Activated T-helper 1 cell treated with anti-CD3 and anti-CD28 coated beads, Interleukin-2, amount 50 U/mL, for 16 hours (primary cell): Measurements from ENCODE around the gene CADPS2.
"Not testable (repeated sequence)": the region's sequence is repeated elsewhere in the genome, so short reads cannot be mapped to it uniquely, and the experiment has no call there.

ENCODE experiments used
- DNase-seq, 2 donors: peaks; one replicate each; pipeline ENCODE4 v3.0.0-alpha.2; 2020; ENCODE audit warnings: low read depth in 1 of 2, low spot score in 1 of 2

CADPS2 gene

GRCh38 chr7:122715183-122715582 is 171.1 kb downstream of the CADPS2 start:
- DNase-seq, result no peak

DNA sequence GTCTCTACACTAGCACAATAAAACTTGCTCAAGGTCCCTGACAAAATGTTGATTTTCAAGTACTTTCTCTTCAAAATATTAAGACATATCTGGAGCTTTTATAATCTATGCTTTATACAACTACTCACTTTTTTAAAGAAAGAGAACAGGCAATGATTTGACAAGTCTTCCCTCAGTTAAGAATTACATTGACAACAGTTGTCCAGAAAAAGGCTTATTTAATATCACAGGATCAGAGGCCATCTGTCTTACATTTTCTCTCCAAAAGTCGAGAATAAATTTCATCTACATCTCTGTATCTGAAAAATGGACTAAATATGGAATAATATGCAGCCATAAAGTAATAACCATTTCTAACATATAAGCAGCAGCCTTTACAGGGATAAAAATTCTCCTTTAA is 175.3 kb downstream of the CADPS2 start:
- DNase-seq, result no peak

DNA sequence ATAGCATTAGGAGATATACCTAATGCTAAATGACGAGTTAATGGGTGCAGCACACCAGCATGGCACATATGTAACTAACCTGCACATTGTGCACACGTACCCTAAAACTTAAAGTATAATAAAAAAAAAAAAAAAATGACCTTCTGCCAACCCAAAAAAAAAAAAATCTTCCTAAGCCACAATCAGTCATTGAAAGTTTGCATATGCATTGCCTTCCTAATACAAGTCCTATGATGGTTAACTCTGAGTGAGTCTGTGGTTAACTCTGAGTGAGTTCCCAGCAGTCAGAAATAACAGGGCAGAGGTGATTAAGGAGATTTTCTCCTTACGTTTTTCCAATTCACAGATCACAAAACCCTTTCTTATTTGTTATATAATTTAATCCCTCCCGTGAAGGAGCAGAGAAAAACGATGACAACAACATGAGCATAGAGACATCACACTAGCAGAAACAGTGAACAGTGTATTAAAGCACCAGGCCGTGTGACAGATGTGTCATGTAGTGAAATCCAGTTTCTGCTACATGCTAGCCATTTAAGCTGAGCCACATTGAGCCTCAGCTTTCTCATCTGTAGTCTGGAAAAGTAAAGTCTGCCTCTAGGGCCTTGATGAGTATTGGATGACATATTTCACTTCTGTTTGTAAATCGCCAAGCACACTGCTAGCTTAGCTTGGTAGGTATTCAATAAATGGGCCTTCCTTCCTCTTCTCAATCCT is 176.2 kb downstream of the CADPS2 start:
- DNase-seq, result no peak

- DNase-seq, result no peak
Measured at GRCh38 chr7:122706836-122707235, 179.4 kb downstream of the CADPS2 start.

DNA sequence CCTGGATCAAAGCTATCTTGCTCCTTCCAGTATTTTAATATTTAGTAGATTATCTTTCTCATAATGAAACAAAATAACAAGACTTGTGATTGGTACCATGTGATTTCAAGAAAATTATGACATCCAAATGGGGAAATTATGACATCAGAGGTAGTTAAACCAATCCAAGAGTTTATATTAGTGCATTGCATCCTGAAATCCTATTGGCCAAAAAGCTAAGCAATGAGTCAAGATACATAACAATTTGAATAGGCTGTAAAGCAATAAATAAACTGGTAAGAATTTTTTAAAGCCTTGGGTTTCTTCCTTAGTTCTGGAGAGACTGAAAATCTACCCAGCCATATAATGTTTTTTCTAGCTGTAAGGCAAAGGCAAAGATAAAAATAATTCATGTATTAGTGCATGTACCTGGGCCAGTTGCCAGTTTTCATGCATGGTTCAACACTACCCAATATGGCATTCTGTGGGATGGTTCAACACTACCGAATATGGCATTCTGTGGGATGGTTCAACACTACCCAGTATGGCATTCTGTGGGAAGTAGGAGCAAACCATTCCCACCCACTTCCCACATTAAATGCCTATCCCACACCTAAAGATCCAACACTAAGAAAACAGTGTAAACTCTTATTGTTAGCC is 183.3 kb downstream of the CADPS2 start, which contains the start of gene RNF148:
Gene RNF148, minus strand, starts transcription at position 51 of the 639 bp plus-strand sequence. CDS start 172 bp downstream, outside the sequence.
- no peak for DNase-seq

GRCh38 chr7:122699017-122699416 is 187.2 kb downstream of the CADPS2 start, which contains the start of gene RNF133:
Gene RNF133 (minus strand): TSS chr7:122699117. CDS start chr7:122698918, 199 bp downstream.
- no peak for DNase-seq

DNA sequence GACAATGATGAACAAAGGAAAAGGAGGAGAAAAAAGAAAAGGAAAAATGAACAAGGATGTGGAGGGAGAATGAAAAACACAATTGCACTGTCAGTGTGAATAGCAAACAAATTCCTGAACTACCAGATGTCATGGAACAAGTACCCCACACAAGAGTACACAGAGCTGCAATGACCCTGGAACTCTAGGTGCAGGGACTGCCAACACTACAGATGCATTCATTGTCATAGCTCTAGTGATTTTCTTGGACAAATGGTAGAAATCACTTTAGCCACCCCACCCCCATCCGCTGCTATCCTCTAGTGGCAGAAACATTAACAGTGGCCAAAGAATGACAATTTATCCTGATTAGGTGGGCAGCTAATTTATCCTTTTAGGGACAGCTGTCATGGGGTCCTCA is 190.4 kb downstream of the CADPS2 start:
- no peak for DNase-seq

GRCh38 chr7:122694697-122695096 is 191.6 kb downstream of the CADPS2 start:
- DNase-seq, result no peak

DNA sequence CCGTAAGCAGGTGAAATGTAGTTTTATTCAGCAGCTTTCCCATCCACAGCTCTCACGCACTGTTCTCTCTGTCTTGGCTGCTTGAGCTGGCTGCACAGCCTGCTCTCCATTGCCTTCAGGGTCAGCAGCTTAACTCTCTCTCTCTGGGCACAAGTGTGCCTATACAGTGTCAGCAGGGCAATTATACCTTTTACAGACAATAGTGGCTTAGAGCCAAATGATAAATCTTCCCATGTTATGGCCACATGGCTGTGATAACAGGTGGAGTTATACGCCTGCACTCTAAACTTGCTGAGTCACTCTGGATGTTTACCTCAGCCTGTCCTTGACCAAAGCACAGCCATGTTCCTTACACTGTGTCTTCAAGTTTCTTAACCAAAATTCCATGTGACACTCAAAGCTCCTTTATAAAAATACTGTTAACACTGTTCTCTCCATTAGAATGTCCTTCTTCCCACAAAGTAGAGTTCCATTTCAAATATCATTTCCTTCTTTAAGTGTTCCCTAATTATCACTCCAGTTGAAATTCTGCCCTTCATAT is 193.4 kb downstream of the CADPS2 start:
- no peak for DNase-seq

DNA sequence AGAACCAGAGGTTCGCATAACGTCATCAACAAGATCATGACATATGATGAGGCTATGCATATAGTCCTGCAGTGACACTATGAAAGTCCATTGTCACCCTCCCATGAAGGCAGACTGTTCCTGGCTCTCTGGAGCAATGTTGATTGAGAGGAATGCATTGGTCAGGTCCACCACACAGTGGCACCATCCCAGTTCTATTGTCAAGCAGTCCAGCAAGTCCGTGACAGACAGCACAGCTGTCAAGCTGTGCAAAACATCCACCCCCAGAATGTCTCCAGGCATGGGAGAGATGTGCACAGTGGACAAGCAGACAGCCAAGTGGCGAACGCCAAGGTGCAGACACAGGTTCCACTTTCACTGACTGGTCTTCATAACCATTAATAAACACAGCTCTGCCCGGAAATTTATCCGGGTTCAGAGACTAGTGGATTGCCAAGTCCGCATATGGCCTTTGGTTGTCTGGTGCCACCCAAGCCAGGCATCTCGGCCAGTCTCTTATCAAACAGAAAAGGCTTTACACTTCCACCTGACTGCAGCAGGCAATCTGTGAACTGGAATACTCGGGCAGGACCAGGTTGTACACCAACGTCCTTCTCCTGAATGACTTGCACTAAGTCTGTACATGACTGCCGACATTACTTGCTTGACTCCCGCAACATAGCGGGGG is 194.6 kb downstream of the CADPS2 start:
- DNase-seq, result no peak

- DNase-seq, result no peak
Measured at GRCh38 chr7:122689346-122690109, 196.7 kb downstream of the CADPS2 start.

DNA sequence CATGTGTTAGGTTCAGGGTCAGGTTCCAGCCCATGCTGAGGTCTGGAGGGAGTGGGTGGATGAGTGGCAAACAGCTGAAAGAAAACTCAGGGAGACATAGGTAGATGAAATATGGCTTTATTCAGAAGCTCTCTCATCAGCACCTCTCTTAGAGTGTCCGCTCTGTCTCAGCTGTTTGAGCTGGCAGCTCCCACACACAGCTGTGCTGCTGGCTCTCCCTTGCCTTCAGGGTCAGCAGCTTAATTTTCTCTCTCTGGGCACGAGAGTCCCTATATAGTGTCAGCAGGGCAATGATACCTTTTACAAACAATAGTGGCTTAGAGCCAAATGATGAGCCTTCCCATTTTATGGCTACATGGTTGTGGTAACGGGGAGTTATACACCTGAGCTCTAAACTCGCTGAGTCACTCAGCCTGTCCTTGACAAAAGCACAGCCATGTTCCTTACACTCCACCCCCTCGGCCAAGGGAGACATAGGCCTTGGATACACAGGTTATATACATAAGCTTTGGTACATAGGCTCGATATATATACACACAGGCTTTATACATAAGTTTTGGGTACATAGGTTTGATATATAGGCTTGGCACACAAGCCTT is 197.8 kb downstream of the CADPS2 start:
- no peak for DNase-seq

DNA sequence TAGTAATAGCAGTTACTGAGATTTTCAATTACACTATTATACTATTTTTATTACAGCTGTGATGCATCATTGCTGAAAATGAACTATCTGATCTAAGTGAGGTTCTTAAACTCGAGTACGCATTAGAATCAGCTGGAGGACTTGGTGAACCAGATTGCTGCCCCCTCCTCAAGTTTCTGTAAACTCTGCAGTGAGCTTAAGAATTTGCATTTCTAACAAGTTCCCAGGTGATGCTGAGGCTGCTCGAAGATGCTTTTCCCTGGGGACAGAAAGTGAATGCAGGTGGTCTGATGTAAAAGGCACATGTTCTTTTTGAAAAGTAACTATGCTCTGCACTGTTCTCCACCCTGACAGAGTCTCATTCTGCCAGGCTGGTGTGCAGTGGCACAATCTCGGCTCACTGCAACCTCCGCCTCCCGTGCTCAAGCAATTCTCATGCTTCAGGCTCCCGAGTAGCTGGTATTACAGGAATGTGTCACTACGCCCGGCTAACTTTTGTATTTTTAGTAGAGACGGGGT is 199.8 kb downstream of the CADPS2 start:
- DNase-seq, result no peak

DNA sequence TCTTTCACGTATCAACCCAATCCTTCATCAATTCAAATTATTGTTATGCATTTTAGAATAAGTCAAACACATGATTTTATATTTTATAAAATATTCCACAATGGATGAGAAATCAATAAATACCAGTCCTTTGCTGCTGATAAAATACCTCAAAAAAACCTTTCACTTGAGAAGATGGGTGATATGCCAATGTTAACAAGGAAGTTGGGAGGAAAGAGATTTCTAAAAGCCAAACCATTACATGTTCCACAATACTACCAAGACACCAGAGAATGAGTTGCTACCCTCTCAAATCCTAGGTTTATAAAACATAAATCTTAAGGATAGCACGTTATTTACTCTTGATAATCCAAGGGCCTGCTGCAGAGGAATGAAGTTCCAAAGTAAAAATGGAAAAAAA is 201.8 kb downstream of the CADPS2 start:
- DNase-seq, result no peak

DNA sequence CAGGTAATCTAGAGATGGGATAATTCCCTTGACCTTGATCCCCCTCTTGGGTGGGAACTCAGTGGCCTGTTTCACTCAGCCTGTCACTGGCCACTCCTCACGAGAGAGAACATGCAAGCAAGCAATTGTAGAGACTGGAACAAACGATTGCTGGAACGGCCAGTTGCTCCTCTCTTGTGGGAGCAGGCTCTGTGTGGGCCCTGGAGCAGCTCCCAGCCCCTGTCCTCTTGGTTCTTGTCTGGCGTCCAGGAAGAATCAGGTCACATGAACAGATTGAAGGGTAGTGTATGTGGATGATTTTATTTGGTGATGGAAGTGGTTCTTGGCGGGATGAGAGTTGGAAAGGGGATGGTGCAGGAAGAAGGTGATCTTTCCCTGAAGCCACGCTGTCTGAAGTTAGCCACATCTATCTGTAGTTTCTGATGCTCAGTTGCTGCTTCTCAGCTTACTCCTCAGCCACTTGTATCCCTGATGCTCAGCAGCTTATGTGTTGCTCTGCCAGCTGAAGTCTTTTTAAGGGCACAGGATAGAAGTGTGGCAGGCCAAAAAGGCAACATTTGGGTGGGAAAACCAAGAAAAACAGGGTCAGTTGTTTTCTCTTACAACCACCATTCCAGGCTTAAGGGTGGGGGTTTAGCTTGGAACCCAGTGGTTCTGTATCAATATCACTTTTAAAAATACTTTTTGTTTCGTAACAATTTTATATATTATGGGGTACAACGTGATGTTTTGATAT is 203.3 kb downstream of the CADPS2 start:
- no peak for DNase-seq

DNA sequence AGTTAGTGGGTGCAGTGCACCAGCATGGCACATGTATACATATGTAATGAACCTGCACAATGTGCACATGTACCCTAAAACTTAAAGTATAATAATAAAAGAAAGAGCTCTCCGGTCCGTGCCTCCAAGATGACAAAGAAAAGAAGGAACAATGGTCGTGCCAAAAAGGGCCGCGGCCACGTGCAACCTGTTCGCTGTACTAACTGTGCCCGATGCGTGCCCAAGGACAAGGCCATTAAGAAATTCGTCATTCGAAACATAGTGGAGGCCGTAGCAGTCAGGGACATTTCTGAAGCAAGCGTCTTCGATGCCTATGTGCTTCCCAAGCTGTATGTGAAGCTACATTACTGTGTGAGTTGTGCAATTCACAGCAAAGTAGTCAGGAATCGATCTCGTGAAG is 205.1 kb downstream of the CADPS2 start:
- DNase-seq, result not testable (repeated sequence)

- DNase-seq, result no peak
Measured at GRCh38 chr7:122679813-122680212, 206.4 kb downstream of the CADPS2 start.

- not testable (repeated sequence) for DNase-seq
Measured at GRCh38 chr7:122679269-122679709, 207.0 kb downstream of the CADPS2 start.

GRCh38 chr7:122677149-122677548 is 209.1 kb downstream of the CADPS2 start:
- DNase-seq, result no peak

GRCh38 chr7:122676466-122676865 is 209.8 kb downstream of the CADPS2 start:
- no peak for DNase-seq
